Heart left ventricle (tissue), 13 donors: ENCODE data around the gene C10orf53.

Source experiments
- POLR2A ChIP-seq, 2 donors: fragments of 450-650 bp; IDR thresholded peaks; one replicate each; pipeline ENCODE4 v1.6.1; 2017; ENCODE audit warnings: antibody characterized with exemption in 2 of 2, mild to moderate bottlenecking in 2 of 2, moderate library complexity in 2 of 2
- TF ChIP-seq, protein P1 (sequence below), 12 donors: fragments of 200-600 bp; sonication (generic) in 4 of 12; IDR thresholded peaks; one replicate each; pipeline versions ENCODE4 v1.5.0 to v1.8.0; 2018 to 2022; ENCODE audit warnings: antibody characterized with exemption in 12 of 12, mild to moderate bottlenecking in 5 of 12
- donor health status: ischemic (EF 13 %, LVEDD 7.1; RV severe dilation, severe dysfunction).
- donor health status: DM: no; HTN: yes; CAD: no.
- donor health status: DM: no; HTN: no; CAD: no.
- donor health status: ischemic (EF 25% LVEDD 6.9; RV normal size, moderate dysfunction).
- donor health status: ischemic (EF 25% LVEDD 5.7; RV mildly dilated, moderate dysfunction).
- donor health status: ischemic (EF 35%, LVEDD 5.7; RV mildly dilated, moderate dysfunction).
- donor health status: nonischemic (EF 11% LVEDD 7.7; RV severe dilation, severe dysfunction).
- donor health status: DM: yes; HTN: yes; CAD: no.
- donor health status: PGD.
- donor health status: ischemic (EF 29% LVEDD 5.4; RV normal size, mild dysfunction).
- donor health status: nonischemic (EF 23%, LVEDD 6.1; RV moderate dilation, normal function).

DNA sequence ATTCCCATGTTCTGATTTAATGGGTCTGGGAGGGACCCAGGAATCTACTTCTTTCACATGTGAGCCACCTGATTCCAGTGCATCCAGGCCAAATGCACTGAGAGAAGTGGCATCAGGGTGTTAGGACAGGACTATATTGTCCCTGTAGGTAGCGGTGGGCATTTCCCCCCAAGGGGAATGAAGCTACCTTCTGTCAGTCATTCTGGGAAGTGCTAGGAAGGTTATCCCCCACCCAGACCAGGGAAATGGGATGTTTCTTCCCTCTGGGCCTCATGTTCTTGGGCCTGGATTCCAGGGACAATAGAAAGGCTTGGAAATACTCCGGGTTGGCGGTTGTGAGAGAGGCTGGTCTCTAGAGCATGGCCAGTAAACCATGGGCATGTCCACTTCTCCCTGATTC, 20.8 kb downstream of the C10orf53 start:
- no peak for TF ChIP-seq POLR2A (IDR thresholded peaks at IDR 0.05)
- TF ChIP-seq, protein P1, sequence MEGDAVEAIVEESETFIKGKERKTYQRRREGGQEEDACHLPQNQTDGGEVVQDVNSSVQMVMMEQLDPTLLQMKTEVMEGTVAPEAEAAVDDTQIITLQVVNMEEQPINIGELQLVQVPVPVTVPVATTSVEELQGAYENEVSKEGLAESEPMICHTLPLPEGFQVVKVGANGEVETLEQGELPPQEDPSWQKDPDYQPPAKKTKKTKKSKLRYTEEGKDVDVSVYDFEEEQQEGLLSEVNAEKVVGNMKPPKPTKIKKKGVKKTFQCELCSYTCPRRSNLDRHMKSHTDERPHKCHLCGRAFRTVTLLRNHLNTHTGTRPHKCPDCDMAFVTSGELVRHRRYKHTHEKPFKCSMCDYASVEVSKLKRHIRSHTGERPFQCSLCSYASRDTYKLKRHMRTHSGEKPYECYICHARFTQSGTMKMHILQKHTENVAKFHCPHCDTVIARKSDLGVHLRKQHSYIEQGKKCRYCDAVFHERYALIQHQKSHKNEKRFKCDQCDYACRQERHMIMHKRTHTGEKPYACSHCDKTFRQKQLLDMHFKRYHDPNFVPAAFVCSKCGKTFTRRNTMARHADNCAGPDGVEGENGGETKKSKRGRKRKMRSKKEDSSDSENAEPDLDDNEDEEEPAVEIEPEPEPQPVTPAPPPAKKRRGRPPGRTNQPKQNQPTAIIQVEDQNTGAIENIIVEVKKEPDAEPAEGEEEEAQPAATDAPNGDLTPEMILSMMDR (IDR thresholded peaks at IDR 0.05) = no peak
